WTC11 (cell line): ENCODE measurements around the gene C1orf159.

Experiments
- ATF3 ChIP-seq: sonication (generic); formaldehyde crosslinking; conservative IDR thresholded peaks from 2 replicates; pipeline ENCODE4 v1.8.1; 2022; ENCODE audit warnings: mild to moderate bottlenecking, missing genetic modification reagents
- CTCF ChIP-seq: fragments of 200-600 bp; IDR thresholded peaks from 2 replicates; pipeline ENCODE4 v1.8.0; 2022; ENCODE audit warnings: antibody characterized with exemption
- NFYB ChIP-seq: sonication (generic); formaldehyde crosslinking; conservative IDR thresholded peaks from 2 replicates; pipeline ENCODE4 v1.8.0; 2022; ENCODE audit warnings: low read depth, missing genetic modification reagents
- TP53 ChIP-seq: sonication (generic); formaldehyde crosslinking; IDR thresholded peaks from 2 replicates; pipeline ENCODE4 v1.8.1; 2023; ENCODE audit warnings: mild to moderate bottlenecking, missing genetic modification reagents
- ZNF138 ChIP-seq: sonication (generic); formaldehyde crosslinking; conservative IDR thresholded peaks from 2 replicates; pipeline ENCODE4 v1.8.1; 2022; ENCODE audit warnings: mild to moderate bottlenecking, moderate library complexity, missing genetic modification reagents
- ZNF232 ChIP-seq: sonication (generic); formaldehyde crosslinking; IDR thresholded peaks from 2 replicates; pipeline ENCODE4 v1.8.0; 2022; ENCODE audit warnings: mild to moderate bottlenecking, missing genetic modification reagents
- ZSCAN18 ChIP-seq: fragments of 250-450 bp; sonication (Bioruptor Pico); IDR thresholded peaks from 2 replicates; pipeline ENCODE4 v2.1.2; 2022; ENCODE audit warnings: mild to moderate bottlenecking, moderate library complexity

- TF ChIP-seq NFYB (CRISPR knock-in tag): no peak
- no peak for TF ChIP-seq ZNF138 (CRISPR knock-in tag)
- TF ChIP-seq CTCF: no peak
- TF ChIP-seq TP53 (CRISPR knock-in tag): no peak
- TF ChIP-seq ZSCAN18 (CRISPR knock-in tag): no peak
- no peak for TF ChIP-seq ZNF232 (CRISPR knock-in tag)
- no peak for TF ChIP-seq ATF3 (CRISPR knock-in tag)
Observed at GRCh38 chr1:1040004-1040991, 75.6 kb downstream of the C1orf159 start.
